Measurements from ENCODE around the gene PLD1.

The PLD1 gene

GRCh38 chr3:171654326-171654725 lies 156.0 kb downstream of the PLD1 start:
- ChIA-PET POLR2A (no interaction called here), CTCF (interaction anchor here (0.9 to 1.7 kb wide), 7 partner anchors 10 to 175 kb away, joined by 3 to 8 read pairs (median 3); no protein-coding TSS in a partner anchor)
- TF ChIP-seq CTCF (IDR thresholded peaks at IDR 0.05; ENCODE audit: control extremely low read depth, extremely low read depth, low read depth, missing control alignments): no peak
- DNase-seq (ENCODE audit: extremely low spot score): no peak

GRCh38 chr3:171653701-171654100 lies 156.6 kb downstream of the PLD1 start:
- ChIA-PET CTCF (interaction anchor here (0.9 to 1.7 kb wide), 7 partner anchors 9 to 175 kb away, joined by 3 to 8 read pairs (median 3); no protein-coding TSS in a partner anchor), POLR2A (no interaction called here)
- no peak for TF ChIP-seq CTCF (IDR thresholded peaks at IDR 0.05; ENCODE audit: control extremely low read depth, extremely low read depth, low read depth, missing control alignments)
- DNase-seq (ENCODE audit: extremely low spot score): no peak

- POLR2A ChIA-PET: no interaction called here
- no peak for TF ChIP-seq CTCF (IDR thresholded peaks at IDR 0.05; ENCODE audit: control extremely low read depth, extremely low read depth, low read depth, missing control alignments)
- CTCF ChIA-PET: interaction anchor here (1.1 to 1.7 kb wide), 5 partner anchors 9 to 689 kb away, joined by 3 to 8 read pairs (median 5); no protein-coding TSS in a partner anchor
- DNase-seq (ENCODE audit: extremely low spot score): no peak
Measured at GRCh38 chr3:171652932-171653331, 157.4 kb downstream of the PLD1 start.

GRCh38 chr3:171649911-171650592 lies 160.2 kb downstream of the PLD1 start:
- no peak for DNase-seq (ENCODE audit: extremely low spot score)
- no peak for TF ChIP-seq CTCF (IDR thresholded peaks at IDR 0.05; ENCODE audit: control extremely low read depth, extremely low read depth, low read depth, missing control alignments)
- POLR2A ChIA-PET: no interaction called here
- CTCF ChIA-PET: interaction anchor here (1.1 to 2.0 kb wide), 6 partner anchors 10 to 683 kb away, joined by 3 to 14 read pairs (median 3); no protein-coding TSS in a partner anchor

- ChIA-PET POLR2A (no interaction called here), CTCF (interaction anchor here (0.7 to 1.6 kb wide), 5 partner anchors 8 to 123 kb away, joined by 3 to 8 read pairs (median 3); no protein-coding TSS in a partner anchor)
- TF ChIP-seq CTCF (IDR thresholded peaks at IDR 0.05; ENCODE audit: control extremely low read depth, extremely low read depth, low read depth, missing control alignments): no peak
- DNase-seq (ENCODE audit: extremely low spot score): no peak
Measured at GRCh38 chr3:171649267-171649666, 161.0 kb downstream of the PLD1 start.

GRCh38 chr3:171648069-171648468 lies 162.2 kb downstream of the PLD1 start:
- no peak for DNase-seq (ENCODE audit: extremely low spot score)
- TF ChIP-seq CTCF (IDR thresholded peaks at IDR 0.05; ENCODE audit: control extremely low read depth, extremely low read depth, low read depth, missing control alignments): no peak
- ChIA-PET CTCF (no interaction called here), POLR2A (no interaction called here)

Measured in GM10248 (cell line).